ENCODE results near the gene KRTAP12-3. TPM values are rescaled to one million over a fixed set of nuclear protein-coding genes. Genes with fewer than 3 reads are reported as not detected.
"Not testable (repeated sequence)": the region's sequence is repeated elsewhere in the genome, so short reads cannot be mapped to it uniquely, and the experiment has no call there.

The KRTAP12-3 gene
- polyA plus RNA-seq, 2 donors = not detected

- H3K36me3 ChIP-seq (ENCODE audit: control insufficient read depth in 2 of 2, insufficient read depth in 2 of 2, low read length in 1 of 2); H3K9me3 ChIP-seq (ENCODE audit: control insufficient read depth in 2 of 2, insufficient read depth in 1 of 2, low read depth in 1 of 2, low read length in 1 of 2); H3K4me3 ChIP-seq (ENCODE audit: low read depth in 1 of 2, low read length in 2 of 2); H3K27ac ChIP-seq (ENCODE audit: low read depth in 2 of 2, low read length in 1 of 2); H3K4me1 ChIP-seq (ENCODE audit: control insufficient read depth in 2 of 2, insufficient read depth in 2 of 2, low read length in 1 of 2); H3K27me3 ChIP-seq (ENCODE audit: control insufficient read depth in 1 of 2, insufficient read depth in 2 of 2, low read length in 2 of 2): not testable (repeated sequence)
- 64 to 65% methylated on average over 8 to 12 of the region's 12 CpGs for whole genome bisulfite sequencing, 2 donors
These were observed 19.8 kb upstream of the KRTAP12-3 start for GRCh38 chr21:44637851-44638348.

- H3K36me3 ChIP-seq (ENCODE audit: control insufficient read depth in 2 of 2, insufficient read depth in 2 of 2, low read length in 1 of 2); H3K27ac ChIP-seq (ENCODE audit: low read depth in 2 of 2, low read length in 1 of 2); H3K4me3 ChIP-seq (ENCODE audit: low read depth in 1 of 2, low read length in 2 of 2); H3K9me3 ChIP-seq (ENCODE audit: control insufficient read depth in 2 of 2, insufficient read depth in 1 of 2, low read depth in 1 of 2, low read length in 1 of 2); H3K27me3 ChIP-seq (ENCODE audit: control insufficient read depth in 1 of 2, insufficient read depth in 2 of 2, low read length in 2 of 2); H3K4me1 ChIP-seq (ENCODE audit: control insufficient read depth in 2 of 2, insufficient read depth in 2 of 2, low read length in 1 of 2): not testable (repeated sequence)
- 79 to 84% methylated on average over 17 to 21 of the region's 21 CpGs for WGBS, 2 donors
These were observed 19.0 kb upstream of the KRTAP12-3 start for GRCh38 chr21:44638506-44639330.

- 76 to 85% methylated on average over 12 of the region's 12 CpGs for whole genome bisulfite sequencing, 2 donors
- Histone ChIP-seq H3K4me3 (ENCODE audit: low read depth in 1 of 2, low read length in 2 of 2) (no peak overlapping the region), H3K36me3 (ENCODE audit: control insufficient read depth in 2 of 2, insufficient read depth in 2 of 2, low read length in 1 of 2) (no peaks in the 10 kb centered on the region), H3K27ac (ENCODE audit: low read depth in 2 of 2, low read length in 1 of 2) (no peak overlapping the region), H3K27me3 (ENCODE audit: control insufficient read depth in 1 of 2, insufficient read depth in 2 of 2, low read length in 2 of 2) (peaks cover 0 to 5% of the 10 kb centered on the region in 2 donors), H3K9me3 (ENCODE audit: control insufficient read depth in 2 of 2, insufficient read depth in 1 of 2, low read depth in 1 of 2, low read length in 1 of 2) (peaks cover 0 to 7% of the 10 kb centered on the region in 2 donors), H3K4me1 (ENCODE audit: control insufficient read depth in 2 of 2, insufficient read depth in 2 of 2, low read length in 1 of 2) (no peaks in the 10 kb centered on the region)
These were observed 18.4 kb upstream of the KRTAP12-3 start for GRCh38 chr21:44639331-44639655.

- no peaks in the 10 kb centered on the region for H3K4me1 ChIP-seq (ENCODE audit: control insufficient read depth in 2 of 2, insufficient read depth in 2 of 2, low read length in 1 of 2)
- WGBS, 2 donors = 80 to 88% methylated on average over 5 of the region's 5 CpGs
- H3K27me3 ChIP-seq (ENCODE audit: control insufficient read depth in 1 of 2, insufficient read depth in 2 of 2, low read length in 2 of 2) = peaks cover 0 to 5% of the 10 kb centered on the region in 2 donors
- no peak overlapping the region for H3K4me3 ChIP-seq (ENCODE audit: low read depth in 1 of 2, low read length in 2 of 2)
- no peaks in the 10 kb centered on the region for H3K36me3 ChIP-seq (ENCODE audit: control insufficient read depth in 2 of 2, insufficient read depth in 2 of 2, low read length in 1 of 2)
- peaks cover 0 to 7% of the 10 kb centered on the region in 2 donors for H3K9me3 ChIP-seq (ENCODE audit: control insufficient read depth in 2 of 2, insufficient read depth in 1 of 2, low read depth in 1 of 2, low read length in 1 of 2)
- H3K27ac ChIP-seq (ENCODE audit: low read depth in 2 of 2, low read length in 1 of 2) = no peak overlapping the region
These were observed 17.0 kb upstream of the KRTAP12-3 start for GRCh38 chr21:44640761-44641160.

- H3K4me3 ChIP-seq (ENCODE audit: low read depth in 1 of 2, low read length in 2 of 2) = no peak overlapping the region
- H3K27me3 ChIP-seq (ENCODE audit: control insufficient read depth in 1 of 2, insufficient read depth in 2 of 2, low read length in 2 of 2) = no peaks in the 10 kb centered on the region
- 62 to 64% methylated on average over 14 of the region's 14 CpGs for WGBS, 2 donors
- peaks cover 0 to 7% of the 10 kb centered on the region in 2 donors for H3K9me3 ChIP-seq (ENCODE audit: control insufficient read depth in 2 of 2, insufficient read depth in 1 of 2, low read depth in 1 of 2, low read length in 1 of 2)
- no peaks in the 10 kb centered on the region for H3K36me3 ChIP-seq (ENCODE audit: control insufficient read depth in 2 of 2, insufficient read depth in 2 of 2, low read length in 1 of 2)
- H3K27ac ChIP-seq (ENCODE audit: low read depth in 2 of 2, low read length in 1 of 2) = no peak overlapping the region
- no peaks in the 10 kb centered on the region for H3K4me1 ChIP-seq (ENCODE audit: control insufficient read depth in 2 of 2, insufficient read depth in 2 of 2, low read length in 1 of 2)
These were observed 13.9 kb upstream of the KRTAP12-3 start for GRCh38 chr21:44643741-44644310.

- 44 to 48% methylated on average over 2 of the region's 2 CpGs for WGBS, 2 donors
- no peaks in the 10 kb centered on the region for H3K36me3 ChIP-seq (ENCODE audit: control insufficient read depth in 2 of 2, insufficient read depth in 2 of 2, low read length in 1 of 2)
- no peak overlapping the region for H3K4me3 ChIP-seq (ENCODE audit: low read depth in 1 of 2, low read length in 2 of 2)
- H3K27me3 ChIP-seq (ENCODE audit: control insufficient read depth in 1 of 2, insufficient read depth in 2 of 2, low read length in 2 of 2) = no peaks in the 10 kb centered on the region
- H3K9me3 ChIP-seq (ENCODE audit: control insufficient read depth in 2 of 2, insufficient read depth in 1 of 2, low read depth in 1 of 2, low read length in 1 of 2) = peaks cover 0 to 7% of the 10 kb centered on the region in 2 donors
- no peak overlapping the region for H3K27ac ChIP-seq (ENCODE audit: low read depth in 2 of 2, low read length in 1 of 2)
- no peaks in the 10 kb centered on the region for H3K4me1 ChIP-seq (ENCODE audit: control insufficient read depth in 2 of 2, insufficient read depth in 2 of 2, low read length in 1 of 2)
These were observed 12.9 kb upstream of the KRTAP12-3 start for GRCh38 chr21:44644878-44645277.

GRCh38 chr21:44646366-44647221, 11.1 kb upstream of the KRTAP12-3 start, which contains the start of gene KRTAP10-11:
Gene KRTAP10-11 (plus strand): TSS chr21:44646414. CDS start chr21:44646459, 45 bp downstream.
- 67 to 73% methylated on average over 21 of the region's 21 CpGs for WGBS, 2 donors
- not testable (repeated sequence) for H3K4me1 ChIP-seq (ENCODE audit: control insufficient read depth in 2 of 2, insufficient read depth in 2 of 2, low read length in 1 of 2); H3K27me3 ChIP-seq (ENCODE audit: control insufficient read depth in 1 of 2, insufficient read depth in 2 of 2, low read length in 2 of 2); H3K4me3 ChIP-seq (ENCODE audit: low read depth in 1 of 2, low read length in 2 of 2); H3K9me3 ChIP-seq (ENCODE audit: control insufficient read depth in 2 of 2, insufficient read depth in 1 of 2, low read depth in 1 of 2, low read length in 1 of 2); H3K36me3 ChIP-seq (ENCODE audit: control insufficient read depth in 2 of 2, insufficient read depth in 2 of 2, low read length in 1 of 2); H3K27ac ChIP-seq (ENCODE audit: low read depth in 2 of 2, low read length in 1 of 2)

- H3K4me3 ChIP-seq (ENCODE audit: low read depth in 1 of 2, low read length in 2 of 2) = no peak overlapping the region
- no peaks in the 10 kb centered on the region for H3K36me3 ChIP-seq (ENCODE audit: control insufficient read depth in 2 of 2, insufficient read depth in 2 of 2, low read length in 1 of 2)
- H3K9me3 ChIP-seq (ENCODE audit: control insufficient read depth in 2 of 2, insufficient read depth in 1 of 2, low read depth in 1 of 2, low read length in 1 of 2) = peaks cover 0 to 7% of the 10 kb centered on the region in 2 donors
- no peak overlapping the region for H3K27ac ChIP-seq (ENCODE audit: low read depth in 2 of 2, low read length in 1 of 2)
- H3K4me1 ChIP-seq (ENCODE audit: control insufficient read depth in 2 of 2, insufficient read depth in 2 of 2, low read length in 1 of 2) = no peaks in the 10 kb centered on the region
- H3K27me3 ChIP-seq (ENCODE audit: control insufficient read depth in 1 of 2, insufficient read depth in 2 of 2, low read length in 2 of 2) = no peaks in the 10 kb centered on the region
- WGBS, 2 donors = 51 to 58% methylated on average over 8 of the region's 8 CpGs
These were observed 10.5 kb upstream of the KRTAP12-3 start for GRCh38 chr21:44647222-44647552.

- H3K4me1 ChIP-seq (ENCODE audit: control insufficient read depth in 2 of 2, insufficient read depth in 2 of 2, low read length in 1 of 2) = no peaks in the 10 kb centered on the region
- H3K27ac ChIP-seq (ENCODE audit: low read depth in 2 of 2, low read length in 1 of 2) = no peak overlapping the region
- no peaks in the 10 kb centered on the region for H3K36me3 ChIP-seq (ENCODE audit: control insufficient read depth in 2 of 2, insufficient read depth in 2 of 2, low read length in 1 of 2)
- no peak overlapping the region for H3K4me3 ChIP-seq (ENCODE audit: low read depth in 1 of 2, low read length in 2 of 2)
- H3K27me3 ChIP-seq (ENCODE audit: control insufficient read depth in 1 of 2, insufficient read depth in 2 of 2, low read length in 2 of 2) = no peaks in the 10 kb centered on the region
- peaks cover 0 to 4% of the 10 kb centered on the region in 2 donors for H3K9me3 ChIP-seq (ENCODE audit: control insufficient read depth in 2 of 2, insufficient read depth in 1 of 2, low read depth in 1 of 2, low read length in 1 of 2)
- WGBS, 2 donors = 76 to 81% methylated on average over 32 to 33 of the region's 33 CpGs
These were observed 9.0 kb upstream of the KRTAP12-3 start for GRCh38 chr21:44648557-44649311.

Data from esophagus (tissue), 2 donors.